Parathyroid adenoma (tissue), 2 donors: ENCODE results near the gene ASTN1.

Experiments
- H2AFZ ChIP-seq: fragments of 300-600 bp; sonication (generic); one replicate; pipeline ENCODE4 v1.7.0; 2017; ENCODE audit warnings: antibody characterized with exemption, mild to moderate bottlenecking
- H3K27ac ChIP-seq: fragments of 300-600 bp; sonication (generic); one replicate; pipeline ENCODE4 v1.7.0; 2017
- H3K27me3 ChIP-seq: fragments of 300-600 bp; sonication (generic); one replicate; pipeline ENCODE4 v1.7.0; 2017; ENCODE audit warnings: low read length; ENCODE audit not compliant: control insufficient read depth, insufficient read depth
- H3K36me3 ChIP-seq: fragments of 300-600 bp; sonication (generic); one replicate; pipeline ENCODE4 v1.7.0; 2017; ENCODE audit warnings: low read length; ENCODE audit not compliant: control insufficient read depth, insufficient read depth
- H3K4me1 ChIP-seq: fragments of 300-600 bp; sonication (generic); one replicate; pipeline ENCODE4 v1.7.0; 2017; ENCODE audit warnings: control low read depth
- H3K4me2 ChIP-seq: fragments of 300-600 bp; sonication (generic); one replicate; pipeline ENCODE4 v1.7.0; 2017; ENCODE audit warnings: low read length
- H3K4me3 ChIP-seq: fragments of 300-600 bp; sonication (generic); one replicate; pipeline ENCODE4 v1.7.0; 2017; ENCODE audit warnings: low read depth, low read length
- H3K79me2 ChIP-seq: fragments of 300-600 bp; sonication (generic); one replicate; pipeline ENCODE4 v1.7.0; 2017; ENCODE audit warnings: control low read depth
- H3K9ac ChIP-seq: fragments of 300-600 bp; sonication (generic); one replicate; pipeline ENCODE4 v1.7.0; 2017; ENCODE audit warnings: mild to moderate bottlenecking
- H3K9me3 ChIP-seq: fragments of 300-600 bp; sonication (generic); one replicate; pipeline ENCODE4 v1.7.0; 2017; ENCODE audit warnings: low read length; ENCODE audit not compliant: control insufficient read depth
- CTCF ChIP-seq: fragments of 300-600 bp; sonication (generic); IDR thresholded peaks from one replicate; pipeline ENCODE4 v1.7.0; 2017; ENCODE audit warnings: antibody characterized with exemption, mild to moderate bottlenecking
- donor health status: primary hyperparathyroidism.

Gene ASTN1

DNA sequence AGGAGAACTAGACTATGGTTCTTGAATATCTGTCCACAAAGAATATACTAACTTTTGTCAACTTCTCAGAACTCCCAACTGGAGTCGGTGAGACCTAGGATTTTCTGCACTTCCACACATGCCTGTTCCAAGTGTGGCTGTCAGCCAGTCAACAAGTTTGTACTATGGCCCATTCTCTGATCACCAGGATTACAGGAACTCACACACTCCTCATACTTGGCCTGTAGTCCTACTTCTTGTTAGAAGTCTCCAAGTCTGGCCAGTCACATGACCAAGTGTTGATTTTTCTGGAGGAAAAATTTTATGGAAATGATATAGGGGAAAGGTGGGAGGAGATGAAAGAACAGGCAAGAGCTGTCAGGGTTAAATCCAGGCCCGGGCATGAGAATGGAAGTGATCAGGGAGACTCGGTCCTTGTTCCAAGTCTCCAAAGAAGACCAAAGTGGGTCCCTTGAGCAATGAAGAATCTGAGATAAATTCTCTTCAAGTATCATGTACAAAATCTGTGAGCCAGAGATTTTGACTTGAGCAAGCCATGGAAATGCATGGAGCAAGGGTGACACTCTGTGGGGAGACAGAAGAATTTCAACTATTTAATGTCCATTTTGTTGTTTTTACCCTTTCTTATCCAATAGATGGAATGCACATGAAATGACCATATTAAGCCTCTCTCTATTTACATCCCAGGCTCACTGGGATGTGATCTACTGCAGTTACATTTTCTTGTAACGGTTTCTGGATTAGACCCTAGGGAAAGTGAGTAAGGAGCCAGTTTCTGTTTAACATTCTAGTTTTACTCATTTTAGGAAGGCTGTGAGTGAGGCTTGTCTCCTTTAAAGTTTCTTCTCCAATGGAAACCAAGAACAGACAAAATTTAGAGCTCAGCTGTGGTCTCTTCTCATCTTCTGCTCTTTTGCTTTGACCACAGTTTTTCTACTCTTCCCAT lies 320.9 kb downstream of the ASTN1 start:
- Histone ChIP-seq H3K4me3 (no peak overlapping the region), H3K4me2 (no peak overlapping the region), H3K36me3 (no peaks in the 10 kb centered on the region), H2AFZ (no peak overlapping the region), H3K27ac (no peak overlapping the region), H3K27me3 (no peaks in the 10 kb centered on the region), H3K9me3 (no peaks in the 10 kb centered on the region), H3K79me2 (no peaks in the 10 kb centered on the region), H3K9ac (no peak overlapping the region), H3K4me1 (no peaks in the 10 kb centered on the region)
- TF ChIP-seq CTCF, result no peak

GRCh38 chr1:176841238-176841637 lies 323.3 kb downstream of the ASTN1 start:
- H3K9me3 ChIP-seq, result no peaks in the 10 kb centered on the region
- no peak overlapping the region for H3K9ac ChIP-seq
- no peak overlapping the region for H3K4me2 ChIP-seq
- H3K27me3 ChIP-seq, result no peaks in the 10 kb centered on the region
- H3K79me2 ChIP-seq, result no peaks in the 10 kb centered on the region
- no peak for TF ChIP-seq CTCF
- H3K36me3 ChIP-seq, result no peaks in the 10 kb centered on the region
- H2AFZ ChIP-seq, result no peak overlapping the region
- no peak overlapping the region for H3K27ac ChIP-seq
- no peak overlapping the region for H3K4me3 ChIP-seq
- no peaks in the 10 kb centered on the region for H3K4me1 ChIP-seq

DNA sequence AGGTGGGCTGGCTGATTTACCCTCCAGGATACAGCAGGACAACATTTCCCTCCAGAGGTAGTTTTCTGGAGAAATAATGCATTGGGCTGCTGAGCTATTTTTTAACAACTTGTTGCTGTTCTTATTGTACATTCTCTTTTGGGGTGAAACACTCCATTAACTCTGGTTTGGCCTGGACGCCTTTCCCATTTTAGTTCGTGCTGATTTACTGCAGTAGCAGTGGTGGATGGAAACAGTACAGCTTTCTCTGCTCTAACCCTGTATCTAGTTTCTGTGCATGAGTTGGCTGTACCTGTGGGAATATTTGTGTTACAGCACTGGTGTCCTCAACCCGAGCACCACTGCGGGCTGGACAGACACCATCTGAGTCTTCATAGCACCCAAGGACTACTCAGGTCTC lies 325.3 kb downstream of the ASTN1 start:
- Histone ChIP-seq H3K4me1 (no peaks in the 10 kb centered on the region), H3K79me2 (no peaks in the 10 kb centered on the region), H3K9me3 (no peaks in the 10 kb centered on the region), H3K27ac (no peak overlapping the region), H3K36me3 (no peaks in the 10 kb centered on the region), H3K9ac (no peak overlapping the region), H3K27me3 (no peaks in the 10 kb centered on the region), H2AFZ (no peak overlapping the region), H3K4me3 (no peak overlapping the region), H3K4me2 (no peak overlapping the region)
- TF ChIP-seq CTCF, result no peak

DNA sequence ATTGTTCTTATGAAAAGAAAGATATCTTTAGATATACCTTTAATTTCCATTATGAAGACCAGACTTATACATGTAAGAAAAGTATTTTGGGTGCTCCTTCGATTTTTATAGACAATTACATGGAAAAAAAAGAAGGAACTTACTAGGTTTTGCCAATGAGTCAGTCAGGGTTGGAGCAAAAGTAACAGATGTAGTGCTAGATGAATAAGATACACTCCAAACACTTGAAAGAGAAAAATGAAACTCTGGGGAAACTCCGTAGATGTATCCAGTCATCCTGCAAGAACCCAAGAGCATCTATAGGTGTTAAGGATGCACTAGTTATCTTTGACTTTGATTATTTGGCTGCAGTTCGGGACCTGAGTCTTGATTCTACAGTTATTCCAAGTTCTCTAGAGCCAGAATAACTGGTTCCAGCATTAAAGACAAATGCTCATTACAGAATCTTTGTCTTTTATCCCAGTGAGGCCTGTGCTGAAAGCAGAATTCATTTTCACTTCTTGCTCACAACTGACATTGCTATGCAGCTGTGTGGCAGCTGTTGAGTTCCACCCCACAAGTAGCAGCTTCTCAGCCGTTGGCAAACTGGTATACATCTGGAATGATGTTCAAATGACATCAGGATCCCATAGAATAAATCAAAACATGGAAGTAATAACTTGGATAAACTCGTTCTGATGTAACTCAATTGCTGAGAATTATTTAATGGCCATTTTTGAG lies 326.1 kb downstream of the ASTN1 start:
- Histone ChIP-seq H3K9me3 (no peaks in the 10 kb centered on the region), H3K36me3 (no peaks in the 10 kb centered on the region), H3K4me1 (no peaks in the 10 kb centered on the region), H2AFZ (no peak overlapping the region), H3K27me3 (no peaks in the 10 kb centered on the region), H3K9ac (no peak overlapping the region), H3K27ac (no peak overlapping the region), H3K4me3 (no peak overlapping the region), H3K4me2 (no peak overlapping the region), H3K79me2 (no peaks in the 10 kb centered on the region)
- no peak for TF ChIP-seq CTCF
